Adrenal gland (tissue), 12 donors: Measurements from ENCODE around the gene CHD8. TPM values are rescaled to one million over a fixed set of nuclear protein-coding genes. Genes with fewer than 3 reads are reported as not detected.

Experiments
- DNase-seq, 7 donors: peaks; one replicate each; pipeline ENCODE4 v3.0.0-alpha.2; 2019 to 2020
- H3K27ac ChIP-seq, 5 donors: fragments of 200-600 bp; sonication (generic) in 4 of 5; 1 replicate in 3 of 5; 2 replicates in 2 of 5; pipeline versions ENCODE4 v1.5.1 to v1.8.0; 2016 to 2020; ENCODE audit warnings: mild to moderate bottlenecking in 1 of 5
- H3K27me3 ChIP-seq: fragments of 200-600 bp; 2 replicates; pipeline ENCODE4 v1.8.0; 2021
- H3K36me3 ChIP-seq, 2 donors: fragments of 200-600 bp; replicated peaks in 1 of 2; 1 replicate in 1 of 2; 2 replicates in 1 of 2; pipeline versions ENCODE4 v1.5.1 to v1.8.0; 2018 to 2022
- H3K4me1 ChIP-seq, 2 donors: fragments of 200-600 bp; replicated peaks in 1 of 2; 1 replicate in 1 of 2; 2 replicates in 1 of 2; pipeline versions ENCODE4 v1.5.1 to v1.8.0; 2018 to 2021
- H3K4me3 ChIP-seq, 4 donors: fragments of 200-600 bp; sonication (generic) in 3 of 4; one replicate each; pipeline ENCODE4 v1.5.1; 2016 to 2018
- H3K9me3 ChIP-seq, 3 donors: fragments of 200-600 bp; sonication (generic) in 1 of 3; replicated peaks in 1 of 3; 1 replicate in 2 of 3; 2 replicates in 1 of 3; pipeline versions ENCODE4 v1.5.1 to v1.8.0; 2016 to 2021
- POLR2A ChIP-seq, 2 donors: fragments of 450-650 bp; IDR thresholded peaks; one replicate each; pipeline ENCODE4 v1.6.1; 2017; ENCODE audit warnings: antibody characterized with exemption in 2 of 2, mild to moderate bottlenecking in 2 of 2, moderate library complexity in 1 of 2
- WGBS, 4 donors: extraction: QIAGEN DNeasy Blood & Tissue Kit in 2 of 4; methylation state at CpG; one replicate each; pipeline versions ENCODE4 v1.1.5 to v1.1.7; 2013 to 2017; 5-methylcytosine and 5-hydroxymethylcytosine counted together
- intact Hi-C, 2 donors: fragments of 100-400 bp; cut with DNase I; formaldehyde crosslinking; loops; one replicate each; pipeline versions ENCODE4 v1.14.1 to v1.15.0; 2022 to 2023
- polyA plus RNA-seq, 3 donors: library from polyadenylated mRNA; stranded (reverse); fragments of 200-250 nt in 2 of 3; fragments of 350-450 nt in 1 of 3; fragmentation: Illumina TruSeq in 1 of 3; extraction: RNeasy Lipid Tissue Mini Kit (QIAGEN cat#74804) in 1 of 3; gene quantifications; one replicate each; pipeline ENCODE4 v1.2.3, GENCODE V29; 2013 to 2014
- total RNA-seq, 9 donors: library from RNA; depleted of rRNA in 4 of 9; stranded (reverse); fragments of >200 nt in 4 of 9; fragments of 120-200 nt in 1 of 9; fragmentation: NEBNext Ultra II Directional in 1 of 9; extraction: Animal tissue kit (Norgen Biotek cat#: 25700) in 1 of 9; gene quantifications; one replicate each; pipeline versions ENCODE4 v1.1.0 to v1.2.4, GENCODE V29; 2013 to 2023
- TF ChIP-seq, protein P1 (sequence below), 6 experiments: fragments of 450-650 bp in 4 of 6; fragments of 200-600 bp in 2 of 6; sonication (generic) in 1 of 6; IDR thresholded peaks; 1 replicate in 5 of 6; 2 replicates in 1 of 6; pipeline versions ENCODE4 v1.5.1 to v1.8.0; 2016 to 2021; ENCODE audit warnings: antibody characterized with exemption in 6 of 6, mild to moderate bottlenecking in 2 of 6, moderate library complexity in 1 of 6
- donor health status: healthy with polysubstance abuse.
- donor health status: Bipolar disorder and iron deficiency.
- donor health status: DM: yes; HTN: yes; CAD: no.
- donor health status: DM: no; HTN: no; CAD: no.
- donor health status: DM: no; HTN: no; CAD: no.
- donor health status: DM: yes; HTN: yes; CAD: no.

The CHD8 gene
- total and polyA plus RNA-seq, 12 donors: 43.0 to 71.8 (median 59.0) TPM

GRCh38 chr14:21419528-21419927, 36.4 kb downstream of the CHD8 start:
- H3K9me3 ChIP-seq: no peaks in the 10 kb centered on the region
- no peaks in the 10 kb centered on the region for H3K27me3 ChIP-seq
- no peak for TF ChIP-seq POLR2A (IDR thresholded peaks at IDR 0.05)
- TF ChIP-seq, protein P1, sequence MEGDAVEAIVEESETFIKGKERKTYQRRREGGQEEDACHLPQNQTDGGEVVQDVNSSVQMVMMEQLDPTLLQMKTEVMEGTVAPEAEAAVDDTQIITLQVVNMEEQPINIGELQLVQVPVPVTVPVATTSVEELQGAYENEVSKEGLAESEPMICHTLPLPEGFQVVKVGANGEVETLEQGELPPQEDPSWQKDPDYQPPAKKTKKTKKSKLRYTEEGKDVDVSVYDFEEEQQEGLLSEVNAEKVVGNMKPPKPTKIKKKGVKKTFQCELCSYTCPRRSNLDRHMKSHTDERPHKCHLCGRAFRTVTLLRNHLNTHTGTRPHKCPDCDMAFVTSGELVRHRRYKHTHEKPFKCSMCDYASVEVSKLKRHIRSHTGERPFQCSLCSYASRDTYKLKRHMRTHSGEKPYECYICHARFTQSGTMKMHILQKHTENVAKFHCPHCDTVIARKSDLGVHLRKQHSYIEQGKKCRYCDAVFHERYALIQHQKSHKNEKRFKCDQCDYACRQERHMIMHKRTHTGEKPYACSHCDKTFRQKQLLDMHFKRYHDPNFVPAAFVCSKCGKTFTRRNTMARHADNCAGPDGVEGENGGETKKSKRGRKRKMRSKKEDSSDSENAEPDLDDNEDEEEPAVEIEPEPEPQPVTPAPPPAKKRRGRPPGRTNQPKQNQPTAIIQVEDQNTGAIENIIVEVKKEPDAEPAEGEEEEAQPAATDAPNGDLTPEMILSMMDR (IDR thresholded peaks at IDR 0.05): no peak
- no peak for DNase-seq
- no peak overlapping the region for H3K27ac ChIP-seq
- peaks cover 0 to 87% of the 10 kb centered on the region in 2 donors for H3K36me3 ChIP-seq
- 74 to 95% (median 88%) methylated on average over 5 of the region's 5 CpGs for WGBS, 4 donors
- intact Hi-C loops: no loop called here
- no peak overlapping the region for H3K4me3 ChIP-seq
- H3K4me1 ChIP-seq: no peaks in the 10 kb centered on the region

GRCh38 chr14:21415329-21415728, 40.6 kb downstream of the CHD8 start:
- Histone ChIP-seq H3K27me3 (no peaks in the 10 kb centered on the region), H3K4me3 (no peak overlapping the region), H3K36me3 (peaks cover 0 to 87% of the 10 kb centered on the region in 2 donors), H3K4me1 (no peaks in the 10 kb centered on the region), H3K27ac (no peak overlapping the region), H3K9me3 (no peaks in the 10 kb centered on the region)
- intact Hi-C loops: no loop called here
- no peak for DNase-seq
- no peak for TF ChIP-seq POLR2A (IDR thresholded peaks at IDR 0.05)
- TF ChIP-seq, protein P1 (IDR thresholded peaks at IDR 0.05): no peak
- WGBS, 4 donors: 94 to 99% (median 96%) methylated on average over 4 of the region's 4 CpGs

- H3K27ac ChIP-seq: no peak overlapping the region
- no peak overlapping the region for H3K4me3 ChIP-seq
- H3K4me1 ChIP-seq: no peaks in the 10 kb centered on the region
- TF ChIP-seq, protein P1 (IDR thresholded peaks at IDR 0.05): no peak
- TF ChIP-seq POLR2A (IDR thresholded peaks at IDR 0.05): no peak
- 94 to 100% (median 98%) methylated on average over 1 of the region's 1 CpG for WGBS, 4 donors
- DNase-seq: no peak
- no peaks in the 10 kb centered on the region for H3K27me3 ChIP-seq
- H3K9me3 ChIP-seq: no peaks in the 10 kb centered on the region
- peaks cover 0 to 87% of the 10 kb centered on the region in 2 donors for H3K36me3 ChIP-seq
- intact Hi-C loops: no loop called here
These were observed 41.7 kb downstream of the CHD8 start for GRCh38 chr14:21414137-21414631.

DNA sequence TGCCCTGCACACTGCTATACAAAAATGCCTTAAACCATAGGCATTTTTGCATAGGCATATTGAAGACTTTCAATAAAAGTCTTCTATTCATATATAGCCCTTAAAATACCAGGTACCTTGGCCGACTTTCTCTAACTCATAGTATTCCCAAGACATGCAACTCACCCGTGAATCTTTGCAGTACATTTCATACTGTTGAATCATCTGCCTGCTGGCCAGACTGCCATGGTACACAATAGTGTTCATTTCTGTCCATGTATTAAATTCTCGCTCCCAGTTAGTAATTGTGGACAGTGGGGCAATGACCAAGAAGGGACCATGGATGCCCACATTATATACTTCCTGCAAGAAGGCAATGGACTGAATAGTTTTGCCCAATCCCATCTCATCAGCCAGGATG, 47.8 kb downstream of the CHD8 start:
- H3K27me3 ChIP-seq: no peaks in the 10 kb centered on the region
- H3K4me1 ChIP-seq: no peaks in the 10 kb centered on the region
- TF ChIP-seq, protein P1 (IDR thresholded peaks at IDR 0.05): no peak
- H3K9me3 ChIP-seq: no peaks in the 10 kb centered on the region
- peaks cover 0 to 100% of the 10 kb centered on the region in 2 donors for H3K36me3 ChIP-seq
- H3K27ac ChIP-seq: no peak overlapping the region
- no peak overlapping the region for H3K4me3 ChIP-seq
- intact Hi-C loops: loop anchor here in 1 of 2 donors (10.0 kb wide), 1 partner anchor 53 kb away; no protein-coding TSS in a partner anchor
- DNase-seq: no peak
- WGBS, 4 donors: 68 to 81% (median 72%) methylated on average over 3 of the region's 3 CpGs
